ENCODE data around the gene SLC35B1. TPM values are rescaled to one million over a fixed set of nuclear protein-coding genes. Genes with fewer than 3 reads are reported as not detected.
"Not testable (repeated sequence)": the region's sequence is repeated elsewhere in the genome, so short reads cannot be mapped to it uniquely, and the experiment has no call there.

Gene SLC35B1
- total and polyA plus RNA-seq, 7 experiments from 2014 or later: 23.4 to 83.0 (median 44.6) TPM

DNA sequence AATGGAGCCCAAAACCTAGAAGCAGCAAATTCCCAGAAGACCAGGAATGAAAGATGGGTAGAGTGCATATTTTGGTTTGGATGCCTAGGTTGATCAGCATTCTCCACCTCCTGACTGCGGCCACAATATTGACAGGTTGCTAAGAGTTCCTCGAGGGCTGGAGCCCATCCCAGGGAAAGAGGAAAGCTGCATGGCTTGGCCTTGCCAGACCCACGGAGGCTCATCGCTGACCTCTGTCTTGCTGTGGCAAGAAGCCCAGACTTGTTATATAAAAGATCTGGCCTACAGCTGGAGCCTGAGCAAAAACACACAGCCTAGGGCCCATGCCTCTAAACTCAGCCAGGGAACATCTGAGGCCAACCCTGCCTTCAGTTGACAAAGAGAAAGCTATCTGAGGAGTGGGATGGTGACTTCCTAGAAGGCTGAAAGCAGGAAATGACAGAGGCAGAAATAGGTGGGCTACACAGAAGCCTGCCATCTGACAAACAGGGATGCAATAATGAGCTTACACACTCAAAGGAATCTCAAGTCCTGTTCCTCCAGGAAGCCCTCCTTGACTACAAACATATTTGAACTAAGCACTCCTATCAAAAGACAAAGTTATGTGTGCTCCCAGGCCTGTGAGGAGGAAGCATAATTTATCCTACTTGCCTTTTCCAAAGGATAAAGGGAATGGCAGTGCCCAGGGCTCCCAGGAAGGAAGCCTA lies 22.5 kb upstream of the SLC35B1 start:
- Mint-ChIP-seq H3K36me3 (peaks cover 19 to 39% (median 36%) of the 10 kb centered on the region in 5 donors), H3K27me3 (no peaks in the 10 kb centered on the region), H3K9me3 (peaks cover 0 to 3% (median 0%) of the 10 kb centered on the region in 11 donors), H3K4me1 (peaks cover 35 to 71% (median 56%) of the 10 kb centered on the region in 7 donors), H3K4me3 (no peak overlapping the region), H3K27ac (peak overlapping the region in 3 of 9 donors; percentile 38 to 84 (median 52))
- Histone ChIP-seq H3K27ac (ENCODE audit: low read depth, low read length) (peak overlapping the region; percentile 23), H3K27me3 (ENCODE audit: control insufficient read depth in 2 of 2, insufficient read depth in 2 of 2, low read length in 2 of 2) (no peaks in the 10 kb centered on the region), H3K4me1 (ENCODE audit: control insufficient read depth in 2 of 2, insufficient read depth in 2 of 2, low read length in 2 of 2) (peaks cover 21 to 27% of the 10 kb centered on the region in 2 donors), H3K36me3 (ENCODE audit: control insufficient read depth in 2 of 3, insufficient read depth in 3 of 3, low read length in 3 of 3) (peaks cover 8 to 57% (median 13%) of the 10 kb centered on the region in 3 experiments), H3K4me3 (ENCODE audit: low read length) (no peak overlapping the region), H3K9me3 (ENCODE audit: control insufficient read depth in 2 of 3, low read length in 3 of 3) (no peaks in the 10 kb centered on the region)
- CTCF ChIA-PET: no interaction called here
- intact Hi-C loops (cut with micrococcal nuclease): loop anchor here in 1 of 2 donors (5.0 kb wide), 1 partner anchor 1993 kb away; no protein-coding TSS in a partner anchor
- DNase-seq (no peak), ATAC-seq (no peak)
- POLR2A ChIA-PET: interaction anchor here (0.5 to 1.9 kb wide), 9 partner anchors 12 to 59 kb away, joined by 3 to 6 read pairs (median 3); partner anchors contain the start of genes FAM117A, KAT7 and SLC35B1

DNA sequence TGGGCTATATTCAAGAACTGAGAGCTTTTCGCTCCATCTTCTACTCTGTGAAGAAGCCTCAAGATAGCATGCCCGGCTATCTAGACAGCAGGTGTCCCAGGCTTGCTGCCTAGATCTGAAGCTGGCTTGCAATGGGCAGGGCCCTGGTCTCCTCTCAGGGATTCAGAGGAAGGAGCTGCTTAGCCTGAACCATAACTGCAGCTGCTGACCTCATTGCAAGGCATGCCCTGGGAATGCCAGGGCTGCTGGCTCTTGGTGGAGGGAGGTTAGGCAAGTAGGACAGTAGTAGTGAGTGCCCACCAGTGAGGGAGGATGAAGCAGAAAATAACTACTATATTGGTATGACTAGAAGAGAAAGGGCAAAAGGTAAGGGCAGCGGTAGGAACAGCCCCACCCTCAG lies 21.3 kb upstream of the SLC35B1 start:
- DNase-seq (no peak), ATAC-seq (no peak)
- Histone ChIP-seq H3K27me3 (ENCODE audit: control insufficient read depth in 2 of 2, insufficient read depth in 2 of 2, low read length in 2 of 2) (no peaks in the 10 kb centered on the region), H3K27ac (ENCODE audit: low read depth, low read length) (no peak overlapping the region), H3K9me3 (ENCODE audit: control insufficient read depth in 2 of 3, low read length in 3 of 3) (no peaks in the 10 kb centered on the region), H3K4me3 (ENCODE audit: low read length) (no peak overlapping the region), H3K36me3 (ENCODE audit: control insufficient read depth in 2 of 3, insufficient read depth in 3 of 3, low read length in 3 of 3) (peaks cover 8 to 64% (median 17%) of the 10 kb centered on the region in 3 experiments), H3K4me1 (ENCODE audit: control insufficient read depth in 2 of 2, insufficient read depth in 2 of 2, low read length in 2 of 2) (peaks cover 21 to 31% of the 10 kb centered on the region in 2 donors)
- POLR2A ChIA-PET: interaction anchor here (0.6 to 1.9 kb wide), 3 partner anchors 9 to 33 kb away, joined by 3 to 4 read pairs (median 3); no protein-coding TSS in a partner anchor
- Mint-ChIP-seq H3K4me1 (peaks cover 36 to 75% (median 61%) of the 10 kb centered on the region in 7 donors), H3K36me3 (peaks cover 21 to 44% (median 40%) of the 10 kb centered on the region in 5 donors), H3K27ac (peak overlapping the region; percentile 39 to 85 (median 68)), H3K4me3 (peak overlapping the region in 4 of 10 donors; percentile 20 to 50 (median 40)), H3K27me3 (no peaks in the 10 kb centered on the region), H3K9me3 (peaks cover 0 to 4% (median 0%) of the 10 kb centered on the region in 11 donors)
- intact Hi-C loops (cut with micrococcal nuclease): no loop called here
- CTCF ChIA-PET: interaction anchor here (0.6 kb wide), 1 partner anchor 530 kb away, joined by 3 read pairs; no protein-coding TSS in a partner anchor

DNA sequence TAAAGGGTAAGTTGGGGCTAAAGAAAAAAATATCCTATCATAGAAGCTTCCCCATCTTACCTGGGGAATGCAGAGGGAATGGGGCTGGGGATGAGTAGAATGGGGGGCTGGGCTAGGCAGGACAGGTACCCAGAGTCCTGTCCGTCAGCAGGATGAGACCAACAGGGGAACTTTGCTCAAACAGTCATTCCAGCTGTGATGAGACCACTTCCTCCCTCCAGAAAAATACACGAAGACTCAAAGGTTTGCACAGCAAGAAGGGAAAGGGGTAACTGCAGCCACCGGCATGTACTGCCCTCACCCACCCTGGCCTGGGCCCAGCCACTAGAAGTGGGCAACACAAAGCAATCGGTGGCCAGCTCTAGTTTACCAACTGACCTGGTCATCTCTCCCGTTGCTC lies 20.7 kb upstream of the SLC35B1 start:
- Histone ChIP-seq H3K36me3 (ENCODE audit: control insufficient read depth in 2 of 3, insufficient read depth in 3 of 3, low read length in 3 of 3) (peaks cover 8 to 70% (median 17%) of the 10 kb centered on the region in 3 experiments), H3K27ac (ENCODE audit: low read depth, low read length) (no peak overlapping the region), H3K4me3 (ENCODE audit: low read length) (no peak overlapping the region), H3K4me1 (ENCODE audit: control insufficient read depth in 2 of 2, insufficient read depth in 2 of 2, low read length in 2 of 2) (peaks cover 21 to 31% of the 10 kb centered on the region in 2 donors), H3K27me3 (ENCODE audit: control insufficient read depth in 2 of 2, insufficient read depth in 2 of 2, low read length in 2 of 2) (no peaks in the 10 kb centered on the region), H3K9me3 (ENCODE audit: control insufficient read depth in 2 of 3, low read length in 3 of 3) (no peaks in the 10 kb centered on the region)
- Mint-ChIP-seq H3K4me3 (peak overlapping the region in 4 of 10 donors; percentile 0 to 47 (median 12)), H3K27ac (peak overlapping the region; percentile 34 to 85 (median 72)), H3K27me3 (no peaks in the 10 kb centered on the region), H3K36me3 (peaks cover 21 to 44% (median 40%) of the 10 kb centered on the region in 5 donors), H3K4me1 (peaks cover 41 to 77% (median 67%) of the 10 kb centered on the region in 7 donors), H3K9me3 (peaks cover 0 to 4% (median 0%) of the 10 kb centered on the region in 11 donors)
- CTCF ChIA-PET: interaction anchor here (0.6 kb wide), 1 partner anchor 529 kb away, joined by 3 read pairs; no protein-coding TSS in a partner anchor
- ATAC-seq (no peak), DNase-seq (no peak)
- POLR2A ChIA-PET: interaction anchor here (1.5 kb wide), 1 partner anchor 11 kb away, joined by 7 read pairs; no protein-coding TSS in a partner anchor
- intact Hi-C loops (cut with micrococcal nuclease): no loop called here

DNA sequence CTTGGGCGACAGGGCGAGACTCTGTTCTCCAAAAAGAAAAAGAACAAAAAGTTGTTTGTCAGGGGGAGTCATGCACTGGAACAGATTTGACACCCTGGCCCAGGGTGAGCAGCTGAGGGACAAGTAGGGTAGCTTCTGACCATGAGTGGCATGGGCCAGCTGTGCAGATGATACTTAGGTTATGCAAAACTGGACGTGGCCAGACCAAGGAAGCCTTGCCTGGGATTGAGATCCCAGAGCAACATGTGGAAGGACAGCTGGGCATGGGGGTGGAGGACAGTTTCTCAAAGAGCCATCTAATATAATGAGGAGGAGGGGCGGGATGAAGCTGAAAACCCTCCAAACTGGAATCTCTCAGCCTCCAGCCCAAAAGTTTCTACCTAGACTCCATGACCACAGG lies 19.6 kb upstream of the SLC35B1 start:
- Mint-ChIP-seq H3K9me3 (peaks cover 0 to 4% (median 0%) of the 10 kb centered on the region in 11 donors), H3K4me1 (peaks cover 31 to 71% (median 61%) of the 10 kb centered on the region in 7 donors), H3K27ac (peak overlapping the region in 3 of 9 donors; percentile 12 to 79 (median 41)), H3K36me3 (peaks cover 16 to 42% (median 35%) of the 10 kb centered on the region in 5 donors), H3K27me3 (no peaks in the 10 kb centered on the region), H3K4me3 (no peak overlapping the region)
- POLR2A ChIA-PET: interaction anchor here (1.4 to 2.1 kb wide), 4 partner anchors 12 to 36 kb away, joined by 3 to 8 read pairs (median 6); partner anchors contain the start of genes FAM117A and SLC35B1
- Histone ChIP-seq H3K27me3 (ENCODE audit: control insufficient read depth in 2 of 2, insufficient read depth in 2 of 2, low read length in 2 of 2) (no peaks in the 10 kb centered on the region), H3K4me1 (ENCODE audit: control insufficient read depth in 2 of 2, insufficient read depth in 2 of 2, low read length in 2 of 2) (peaks cover 21 to 31% of the 10 kb centered on the region in 2 donors), H3K36me3 (ENCODE audit: control insufficient read depth in 2 of 3, insufficient read depth in 3 of 3, low read length in 3 of 3) (peaks cover 8 to 69% (median 17%) of the 10 kb centered on the region in 3 experiments), H3K4me3 (ENCODE audit: low read length) (no peak overlapping the region), H3K9me3 (ENCODE audit: control insufficient read depth in 2 of 3, low read length in 3 of 3) (no peaks in the 10 kb centered on the region), H3K27ac (ENCODE audit: low read depth, low read length) (no peak overlapping the region)
- DNase-seq (no peak), ATAC-seq (no peak)
- intact Hi-C loops (cut with micrococcal nuclease): no loop called here
- CTCF ChIA-PET: interaction anchor here (0.6 kb wide), 1 partner anchor 171 kb away, joined by 3 read pairs; no protein-coding TSS in a partner anchor

DNA sequence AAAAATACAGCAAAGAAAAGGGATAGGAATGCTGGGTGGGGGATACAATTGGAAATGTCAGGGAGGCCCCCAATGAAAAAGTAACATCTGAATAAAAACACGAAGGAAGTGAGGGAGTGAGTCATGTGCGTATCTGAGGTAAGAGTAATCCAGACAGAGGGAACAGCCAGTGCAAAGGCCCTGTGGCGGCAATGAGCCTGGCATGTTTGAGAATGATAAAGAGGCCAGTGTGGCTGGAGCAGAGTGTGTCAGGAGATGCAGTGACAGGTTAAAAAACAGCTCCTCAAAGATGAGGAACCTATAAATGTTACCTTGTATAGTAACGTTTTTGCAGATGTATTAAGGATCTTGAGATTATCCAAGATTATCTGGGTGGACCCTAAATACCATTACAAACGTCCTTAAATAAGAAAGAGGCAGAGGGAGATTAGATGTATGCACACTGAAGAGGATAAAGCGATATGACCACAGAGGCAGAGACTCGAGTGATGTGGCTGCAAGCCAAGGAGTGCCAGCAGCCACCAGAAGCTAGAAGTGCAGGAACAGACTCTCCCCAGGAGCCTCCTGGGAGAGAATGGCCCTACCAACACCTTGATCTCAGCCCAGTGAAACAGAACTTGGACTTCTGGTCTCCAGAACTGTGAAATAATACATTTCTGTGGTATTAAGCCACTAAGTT lies 17.8 kb upstream of the SLC35B1 start:
- intact Hi-C loops (cut with micrococcal nuclease): no loop called here
- POLR2A ChIA-PET: interaction anchor here (1.2 to 2.1 kb wide), 3 partner anchors 10 to 38 kb away, joined by 3 to 8 read pairs (median 5); partner anchors contain the start of gene FAM117A
- no peak for ATAC-seq
- Mint-ChIP-seq H3K27me3 (no peaks in the 10 kb centered on the region), H3K27ac (peak overlapping the region in 7 of 9 donors; percentile 62 to 86 (median 70)), H3K4me3 (no peak overlapping the region), H3K4me1 (peaks cover 25 to 63% (median 52%) of the 10 kb centered on the region in 7 donors), H3K36me3 (peaks cover 10 to 44% (median 35%) of the 10 kb centered on the region in 5 donors), H3K9me3 (peaks cover 0 to 4% (median 0%) of the 10 kb centered on the region in 11 donors)
- CTCF ChIA-PET: interaction anchor here (0.6 kb wide), 1 partner anchor 30 kb away, joined by 3 read pairs; no protein-coding TSS in a partner anchor
- Histone ChIP-seq H3K4me1 (ENCODE audit: control insufficient read depth in 2 of 2, insufficient read depth in 2 of 2, low read length in 2 of 2) (peaks cover 17 to 31% of the 10 kb centered on the region in 2 donors), H3K9me3 (ENCODE audit: control insufficient read depth in 2 of 3, low read length in 3 of 3) (no peaks in the 10 kb centered on the region), H3K27me3 (ENCODE audit: control insufficient read depth in 2 of 2, insufficient read depth in 2 of 2, low read length in 2 of 2) (no peaks in the 10 kb centered on the region), H3K27ac (ENCODE audit: low read depth, low read length) (no peak overlapping the region), H3K36me3 (ENCODE audit: control insufficient read depth in 2 of 3, insufficient read depth in 3 of 3, low read length in 3 of 3) (peaks cover 9 to 71% (median 25%) of the 10 kb centered on the region in 3 experiments), H3K4me3 (ENCODE audit: low read length) (no peak overlapping the region)
- DNase-seq: no peak

DNA sequence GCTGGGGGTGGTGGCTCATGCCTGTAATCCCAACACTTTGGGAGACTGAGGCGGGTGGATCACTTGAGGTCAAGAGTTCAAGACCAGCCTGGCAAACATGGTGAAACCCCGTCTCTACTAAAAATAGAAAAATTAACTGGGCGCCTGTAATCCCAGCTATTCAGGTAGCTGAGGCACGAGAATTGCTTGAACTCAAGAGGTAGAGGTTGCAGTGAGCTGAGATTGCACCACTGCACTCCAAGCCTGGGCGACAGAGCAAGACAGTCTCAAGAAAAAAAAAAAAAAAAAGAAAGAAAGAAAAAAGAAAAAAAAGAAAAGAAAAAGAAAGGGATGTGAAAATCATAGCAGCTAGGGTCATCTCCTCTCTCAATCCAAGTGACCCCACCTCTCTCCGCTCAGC lies 16.8 kb upstream of the SLC35B1 start:
- Histone ChIP-seq H3K36me3 (ENCODE audit: control insufficient read depth in 2 of 3, insufficient read depth in 3 of 3, low read length in 3 of 3) (peaks cover 19 to 74% (median 28%) of the 10 kb centered on the region in 3 experiments), H3K4me1 (ENCODE audit: control insufficient read depth in 2 of 2, insufficient read depth in 2 of 2, low read length in 2 of 2) (peaks cover 9 to 24% of the 10 kb centered on the region in 2 donors), H3K27ac (ENCODE audit: low read depth, low read length) (peak overlapping the region; percentile 50)
- H3K27me3 Mint-ChIP-seq; H3K9me3 ChIP-seq (ENCODE audit: control insufficient read depth in 2 of 3, low read length in 3 of 3); ATAC-seq; H3K27me3 ChIP-seq (ENCODE audit: control insufficient read depth in 2 of 2, insufficient read depth in 2 of 2, low read length in 2 of 2); H3K4me3 ChIP-seq (ENCODE audit: low read length); DNase-seq; H3K9me3 Mint-ChIP-seq; intact Hi-C loops (cut with micrococcal nuclease); H3K4me3 Mint-ChIP-seq: not testable (repeated sequence)
- Mint-ChIP-seq H3K4me1 (peaks cover 23 to 54% (median 41%) of the 10 kb centered on the region in 7 donors), H3K36me3 (peaks cover 10 to 50% (median 34%) of the 10 kb centered on the region in 5 donors), H3K27ac (peak overlapping the region in 8 of 9 donors; percentile 54 to 86 (median 72))
- POLR2A ChIA-PET: interaction anchor here (1.0 to 1.5 kb wide), 3 partner anchors 8 to 39 kb away, joined by 3 to 5 read pairs (median 3); no protein-coding TSS in a partner anchor
- CTCF ChIA-PET: interaction anchor here (0.7 to 2.2 kb wide), 3 partner anchors 15 to 130 kb away, joined by 3 to 6 read pairs (median 5); no protein-coding TSS in a partner anchor
